Measurements from ENCODE around the gene C9orf78.

Gene C9orf78

DNA sequence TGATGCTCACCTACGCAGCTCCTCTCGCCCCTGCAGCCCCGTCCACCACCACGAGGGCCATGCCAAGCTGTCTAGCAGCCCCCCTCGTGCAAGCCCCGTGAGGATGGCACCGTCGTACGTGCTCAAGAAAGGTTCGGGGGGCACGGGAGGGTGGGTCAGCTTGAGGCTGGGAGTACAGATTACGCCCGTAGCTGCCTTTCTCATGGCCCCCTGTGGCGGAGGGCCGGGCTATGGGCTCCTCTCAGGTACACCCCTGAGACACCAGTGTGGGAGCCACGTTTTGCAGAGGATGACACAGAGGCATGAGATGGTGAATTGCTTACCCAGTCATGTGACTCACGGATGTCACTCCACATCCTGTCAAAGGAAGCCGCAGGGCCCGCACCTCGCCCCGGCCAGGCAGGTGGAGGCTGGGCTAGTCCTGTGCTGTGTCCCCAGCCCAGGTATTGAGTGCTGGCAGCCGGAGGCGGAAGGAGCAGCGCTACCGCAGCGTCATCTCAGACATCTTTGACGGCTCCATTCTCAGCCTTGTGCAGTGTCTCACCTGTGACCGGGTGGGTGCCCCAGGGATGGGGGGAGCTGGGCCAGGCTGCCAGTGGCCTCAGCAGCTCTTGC is 33.9 kb upstream of the C9orf78 start:
- no peak for DNase-seq
- in situ Hi-C loops (cut with HindIII; ENCODE audit: low pct_ligation_motif_present, low pct_unique_long_range_greater_than_20kb, low sequenced_read_pairs), result no loop called here

DNA sequence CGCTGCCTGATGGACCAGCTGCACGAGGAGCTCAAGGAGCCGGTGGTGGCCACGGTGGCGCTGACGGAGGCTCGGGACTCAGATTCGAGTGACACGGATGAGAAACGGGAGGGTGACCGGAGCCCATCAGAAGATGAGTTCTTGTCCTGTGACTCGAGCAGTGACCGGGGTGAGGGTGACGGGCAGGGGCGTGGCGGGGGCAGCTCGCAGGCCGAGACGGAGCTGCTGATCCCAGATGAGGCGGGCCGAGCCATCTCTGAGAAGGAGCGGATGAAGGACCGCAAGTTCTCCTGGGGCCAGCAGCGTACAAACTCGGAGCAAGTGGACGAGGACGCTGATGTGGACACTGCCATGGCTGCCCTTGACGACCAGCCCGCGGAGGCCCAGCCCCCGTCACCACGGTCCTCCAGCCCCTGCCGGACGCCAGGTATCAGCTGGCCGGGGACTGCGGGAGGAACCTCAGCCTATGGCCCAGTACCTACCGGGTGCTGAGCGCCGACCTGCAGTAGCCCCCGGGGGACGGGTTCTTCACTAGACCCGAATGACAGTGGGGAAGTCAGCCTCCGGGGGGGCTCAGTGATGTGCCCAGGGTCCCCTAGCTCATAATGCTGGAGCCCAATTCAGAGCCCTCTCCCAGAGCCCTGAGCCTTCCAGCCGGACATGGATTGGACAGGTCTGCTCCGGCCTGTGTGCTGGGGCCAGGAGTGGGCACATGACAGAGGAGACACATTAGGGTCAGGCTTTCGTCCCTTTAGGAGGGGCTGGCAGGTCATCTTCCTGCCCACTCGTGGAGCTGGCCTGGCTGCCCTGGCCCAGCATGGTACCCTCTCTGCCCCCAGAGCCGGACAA is 33.2 kb upstream of the C9orf78 start:
- no peak for DNase-seq
- in situ Hi-C loops (cut with HindIII; ENCODE audit: low pct_ligation_motif_present, low pct_unique_long_range_greater_than_20kb, low sequenced_read_pairs), result no loop called here

DNA sequence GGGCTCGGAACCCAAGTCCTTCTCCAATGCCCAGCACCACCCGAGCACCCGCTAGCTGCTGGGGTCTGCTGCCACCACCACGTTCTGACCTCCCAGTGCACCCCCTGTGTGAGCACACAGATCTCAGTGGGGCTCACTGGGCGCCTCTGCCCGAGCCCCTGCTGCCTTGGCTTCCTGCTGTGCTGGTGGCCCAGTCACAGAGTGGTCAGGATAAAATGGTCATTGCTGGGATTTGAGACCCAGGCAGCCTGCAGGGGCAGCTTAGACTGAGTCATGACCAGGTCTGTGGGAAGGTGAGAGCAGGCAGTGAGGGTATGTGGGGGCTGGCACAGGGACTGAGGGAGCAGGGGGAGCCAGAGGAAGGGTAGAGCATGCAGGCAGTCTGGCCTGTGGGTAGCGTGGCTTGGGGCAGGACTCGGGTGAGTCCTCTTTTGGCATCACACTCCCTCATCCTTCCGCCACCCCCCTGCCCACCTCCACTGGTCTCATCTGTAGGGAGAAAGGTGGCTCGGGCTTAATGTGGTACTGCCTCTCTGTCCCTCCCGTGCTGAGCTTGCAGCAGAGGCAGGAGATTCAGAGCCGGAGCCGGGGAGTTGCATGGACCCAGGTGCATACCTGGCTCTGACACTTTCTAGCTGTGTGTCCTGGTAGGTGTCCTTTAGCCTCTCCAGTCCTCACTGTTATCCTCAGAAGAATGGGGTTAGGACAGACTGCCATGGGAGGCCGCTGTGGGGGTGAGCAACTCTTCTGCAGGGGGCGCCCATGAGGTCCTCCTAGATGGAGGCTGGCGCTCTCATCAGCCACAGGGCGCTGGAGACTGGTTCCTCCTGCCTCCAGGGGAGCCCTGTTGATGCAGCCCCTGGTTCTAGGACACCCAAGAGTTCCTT is 32.3 kb upstream of the C9orf78 start:
- no peak for DNase-seq
- in situ Hi-C loops (cut with HindIII; ENCODE audit: low pct_ligation_motif_present, low pct_unique_long_range_greater_than_20kb, low sequenced_read_pairs), result no loop called here

DNA sequence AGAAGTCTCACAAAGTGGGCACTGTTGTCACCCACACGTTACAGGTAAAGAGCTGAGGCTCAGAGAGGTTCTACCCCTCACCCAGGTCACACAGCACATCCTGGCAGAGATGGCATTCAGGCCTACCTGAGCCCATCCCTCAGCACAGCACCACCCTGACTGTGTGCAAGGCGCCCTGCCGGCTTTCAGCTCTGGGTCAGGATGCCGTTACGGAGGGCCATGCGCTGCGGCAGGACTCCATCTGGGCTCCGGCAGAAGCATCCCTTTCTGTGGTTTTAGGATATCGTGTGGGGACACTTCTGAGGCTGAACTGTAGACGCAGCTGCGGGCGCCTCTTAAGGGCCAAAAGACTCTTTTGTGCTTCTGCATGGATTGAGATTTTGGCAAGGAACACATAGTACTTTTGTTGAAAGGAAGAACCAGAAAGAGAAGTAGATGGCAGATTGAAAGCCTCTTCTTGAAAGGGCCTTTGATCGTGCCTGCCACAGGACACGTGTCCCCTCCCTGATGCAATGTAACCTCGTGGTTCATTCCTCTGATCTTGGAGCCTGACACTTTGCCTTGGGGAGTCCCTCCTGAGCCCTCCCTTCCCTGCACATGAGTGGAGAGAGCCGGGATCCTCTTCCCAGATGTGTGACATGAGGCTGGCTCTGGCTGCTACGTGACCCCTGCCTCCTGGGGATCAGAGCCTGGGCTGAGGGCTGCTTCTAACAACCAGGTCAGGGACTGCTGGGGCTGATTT is 31.5 kb upstream of the C9orf78 start:
- in situ Hi-C loops (cut with HindIII; ENCODE audit: low pct_ligation_motif_present, low pct_unique_long_range_greater_than_20kb, low sequenced_read_pairs), result no loop called here
- no peak for DNase-seq

DNA sequence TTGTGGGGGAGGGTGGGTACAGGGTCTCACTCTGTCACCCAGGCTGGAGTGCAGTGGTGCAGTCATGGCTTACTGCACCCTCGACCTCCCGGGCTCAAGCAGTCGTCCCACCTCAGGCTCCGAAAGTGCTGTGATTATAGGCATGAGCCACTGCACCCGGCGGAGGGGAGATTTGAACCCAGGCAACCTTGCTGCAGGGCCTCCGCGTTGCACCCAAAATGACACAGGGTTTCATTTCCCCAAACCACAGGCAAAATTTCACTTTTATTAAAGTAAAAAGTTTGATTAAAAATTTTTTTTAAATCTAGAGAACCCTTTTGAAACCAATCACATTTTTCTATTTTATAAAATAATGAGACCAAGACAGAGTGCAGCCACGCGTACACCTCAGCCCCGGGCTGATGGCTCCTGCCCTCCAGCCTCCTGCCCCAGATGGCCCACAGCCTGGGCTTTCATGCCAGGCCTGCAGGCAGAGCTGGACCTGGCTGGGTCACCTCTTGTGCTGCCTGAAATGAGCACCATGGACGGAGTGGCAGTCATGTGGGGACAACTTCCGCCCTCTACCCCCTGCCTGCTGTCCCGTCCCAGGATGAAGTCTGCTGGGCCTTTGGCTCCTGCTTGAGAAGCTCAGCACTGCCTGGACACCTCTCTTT is 30.7 kb upstream of the C9orf78 start:
- in situ Hi-C loops (cut with HindIII; ENCODE audit: low pct_ligation_motif_present, low pct_unique_long_range_greater_than_20kb, low sequenced_read_pairs), result no loop called here
- DNase-seq, result no peak

DNA sequence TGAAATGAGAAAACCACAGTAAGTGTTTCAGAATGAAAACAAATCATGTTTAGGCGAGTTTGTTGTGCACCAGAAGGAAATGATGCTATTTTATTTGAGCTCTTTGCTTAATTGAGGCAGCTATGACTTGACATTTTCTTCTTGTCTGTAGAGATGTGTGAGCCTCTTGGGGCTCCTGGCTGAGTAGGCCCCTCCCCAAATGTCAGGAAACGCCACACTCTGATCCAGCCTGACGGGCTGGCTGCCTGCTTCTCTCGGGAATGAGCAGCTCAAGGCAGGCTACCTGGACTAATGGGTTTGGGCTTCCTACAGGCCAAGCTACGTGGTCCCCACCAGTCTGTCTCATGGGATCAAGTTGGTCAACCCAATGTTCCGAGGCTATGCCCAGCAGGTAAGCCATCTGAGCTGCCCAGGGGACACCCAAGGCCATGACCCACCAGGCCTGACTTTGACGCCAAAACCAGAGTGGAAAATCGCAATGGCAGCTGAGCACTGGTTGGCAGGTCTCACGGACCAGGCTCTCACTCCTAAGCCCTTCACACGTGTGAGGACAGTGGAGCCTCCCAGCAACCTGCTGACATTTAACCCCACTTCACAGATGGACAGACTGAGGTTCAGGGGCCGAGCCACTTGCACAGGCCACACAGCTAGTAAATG is 30.0 kb upstream of the C9orf78 start:
- in situ Hi-C loops (cut with HindIII; ENCODE audit: low pct_ligation_motif_present, low pct_unique_long_range_greater_than_20kb, low sequenced_read_pairs), result no loop called here
- no peak for DNase-seq

DNA sequence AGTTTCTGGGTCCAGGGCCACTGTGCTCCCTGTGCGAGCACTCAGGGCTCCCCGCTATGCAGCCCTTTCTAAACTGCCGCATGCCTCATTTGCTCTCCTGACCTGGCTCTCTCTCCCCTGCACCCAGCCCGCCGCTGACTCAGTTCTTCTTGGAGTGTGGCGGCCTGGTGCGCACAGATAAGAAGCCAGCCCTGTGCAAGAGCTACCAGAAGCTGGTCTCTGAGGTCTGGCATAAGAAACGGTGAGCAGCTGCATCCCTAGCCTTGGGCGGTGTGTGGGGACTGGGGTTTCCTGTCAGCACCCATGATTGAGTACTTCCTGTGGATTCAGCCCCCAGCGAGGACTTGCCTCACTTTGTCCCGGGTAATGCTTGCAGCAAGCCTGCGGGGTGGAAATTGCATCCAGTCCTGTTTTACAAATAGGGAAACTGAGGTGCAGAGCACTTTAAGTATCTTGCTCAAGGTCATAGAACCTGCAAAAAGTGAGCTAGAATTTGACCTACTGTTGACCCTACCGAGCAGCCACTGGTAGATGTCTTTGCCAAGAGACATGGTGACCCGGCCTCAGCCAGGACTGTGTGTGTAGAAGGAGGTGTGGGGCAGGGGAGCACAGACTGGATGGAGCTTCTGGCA is 28.1 kb upstream of the C9orf78 start:
- DNase-seq, result no peak
- in situ Hi-C loops (cut with HindIII; ENCODE audit: low pct_ligation_motif_present, low pct_unique_long_range_greater_than_20kb, low sequenced_read_pairs), result no loop called here

DNA sequence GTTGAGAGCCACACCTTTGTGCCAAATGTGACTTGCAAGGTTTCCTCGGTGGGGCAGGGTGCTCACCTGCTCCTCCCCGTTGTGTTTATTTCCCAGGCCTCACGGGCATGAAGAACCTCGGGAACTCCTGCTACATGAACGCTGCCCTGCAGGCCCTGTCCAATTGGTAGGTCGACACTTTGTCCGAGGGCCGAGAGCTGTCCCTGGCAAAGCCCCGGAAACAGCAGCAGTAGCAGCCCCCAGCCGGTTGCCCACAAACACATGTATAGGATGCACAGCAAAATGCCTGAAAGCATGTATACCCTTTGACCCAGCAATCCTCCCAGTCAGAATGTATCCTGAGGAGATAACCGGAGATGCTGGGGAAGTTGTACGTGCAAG is 26.4 kb upstream of the C9orf78 start:
- in situ Hi-C loops (cut with HindIII; ENCODE audit: low pct_ligation_motif_present, low pct_unique_long_range_greater_than_20kb, low sequenced_read_pairs), result no loop called here
- DNase-seq, result no peak

DNA sequence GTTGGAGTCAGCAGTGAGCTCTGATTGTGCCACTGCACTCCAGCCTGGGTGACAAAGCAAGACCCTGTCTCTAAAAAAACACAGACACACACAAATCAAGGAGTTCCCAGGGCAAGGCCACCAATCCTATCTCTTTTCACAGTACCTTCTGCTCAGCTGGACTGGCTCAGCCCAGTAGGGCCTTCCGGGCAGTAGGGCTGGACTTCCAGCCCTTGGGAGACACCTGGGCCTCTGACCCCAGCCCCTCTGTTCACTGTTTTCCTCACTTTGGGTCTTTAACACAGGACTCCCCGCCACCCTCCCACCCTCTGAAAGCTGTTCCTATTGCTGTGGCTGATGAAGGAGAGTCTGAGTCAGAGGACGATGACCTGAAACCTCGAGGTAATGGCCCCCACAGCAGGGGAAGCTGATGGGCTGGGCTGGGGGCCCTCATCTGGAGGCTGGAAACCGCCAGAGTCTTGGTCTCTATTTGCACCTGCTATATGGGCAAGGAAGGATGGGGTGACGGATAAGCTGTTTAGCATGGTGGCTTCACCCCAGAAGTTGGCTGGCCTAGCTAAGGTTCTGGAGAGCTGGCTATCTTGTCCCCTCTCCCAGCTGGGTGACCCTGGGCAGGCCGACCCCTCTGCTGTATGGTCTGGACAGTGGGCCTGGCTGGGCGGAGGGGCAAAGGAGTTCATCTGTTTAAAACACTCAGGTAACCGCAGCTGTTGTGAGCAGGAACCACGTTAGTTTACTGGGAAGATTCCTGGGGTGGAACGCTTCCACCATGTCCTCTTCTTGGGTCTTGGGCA is 25.8 kb upstream of the C9orf78 start:
- no peak for DNase-seq
- in situ Hi-C loops (cut with HindIII; ENCODE audit: low pct_ligation_motif_present, low pct_unique_long_range_greater_than_20kb, low sequenced_read_pairs), result no loop called here

DNA sequence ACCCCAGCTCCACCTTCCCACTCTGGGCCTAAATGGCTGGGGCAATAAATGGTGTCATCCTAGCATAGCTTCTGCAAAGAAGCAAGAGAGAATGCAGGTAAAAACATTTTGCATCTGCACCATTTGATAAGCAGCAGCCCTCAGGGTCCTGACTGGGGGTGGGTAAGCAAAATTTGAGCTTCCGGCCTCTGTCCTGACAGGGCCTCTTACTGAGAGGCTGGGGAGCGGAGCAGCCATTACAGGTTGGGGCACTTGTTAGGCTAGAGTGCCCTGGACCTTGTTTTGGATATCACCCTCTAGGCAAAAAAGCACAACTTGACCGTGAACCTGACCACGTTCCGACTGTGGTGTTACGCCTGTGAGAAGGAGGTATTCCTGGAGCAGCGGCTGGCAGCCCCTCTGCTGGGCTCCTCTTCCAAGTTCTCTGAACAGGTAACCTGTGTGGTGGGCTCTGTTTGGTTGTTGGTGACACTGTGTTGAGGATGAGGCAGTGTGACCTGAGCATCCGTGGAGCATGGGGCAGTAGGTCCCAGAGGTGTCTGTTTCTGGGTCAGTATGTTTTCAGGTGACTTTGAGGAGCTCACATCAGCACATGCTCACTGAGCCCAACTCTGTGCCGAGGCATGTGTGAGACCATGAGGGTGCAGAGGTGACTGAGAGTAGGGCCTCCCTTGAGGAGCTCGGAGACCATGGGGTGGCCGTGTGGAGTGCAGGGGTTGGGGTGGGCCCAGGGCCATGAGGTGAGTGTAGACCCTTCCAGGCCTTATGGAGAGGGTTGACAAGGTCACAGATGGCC is 23.3 kb upstream of the C9orf78 start:
- in situ Hi-C loops (cut with HindIII; ENCODE audit: low pct_ligation_motif_present, low pct_unique_long_range_greater_than_20kb, low sequenced_read_pairs), result no loop called here
- DNase-seq, result no peak

DNA sequence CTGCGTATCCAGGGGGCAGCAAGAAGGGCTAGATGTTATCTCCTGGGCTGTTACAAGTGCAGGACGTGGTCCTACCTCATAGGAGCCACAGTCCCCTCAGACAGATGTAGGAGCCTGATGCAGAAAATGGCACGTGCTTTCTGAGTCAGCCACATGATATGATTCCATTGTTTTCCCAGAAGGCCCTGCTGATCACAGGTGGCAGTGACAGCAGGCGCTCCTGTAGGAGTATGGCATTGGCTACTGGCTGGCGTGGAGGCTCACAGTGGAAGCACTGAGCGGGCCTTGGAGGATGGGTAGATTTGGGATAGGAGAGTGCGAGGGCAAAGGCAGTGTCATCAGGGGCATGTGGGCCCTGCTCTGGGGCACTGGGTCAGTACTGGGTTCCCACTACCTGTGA is 22.1 kb upstream of the C9orf78 start:
- in situ Hi-C loops (cut with HindIII; ENCODE audit: low pct_ligation_motif_present, low pct_unique_long_range_greater_than_20kb, low sequenced_read_pairs), result no loop called here
- DNase-seq, result no peak

DNA sequence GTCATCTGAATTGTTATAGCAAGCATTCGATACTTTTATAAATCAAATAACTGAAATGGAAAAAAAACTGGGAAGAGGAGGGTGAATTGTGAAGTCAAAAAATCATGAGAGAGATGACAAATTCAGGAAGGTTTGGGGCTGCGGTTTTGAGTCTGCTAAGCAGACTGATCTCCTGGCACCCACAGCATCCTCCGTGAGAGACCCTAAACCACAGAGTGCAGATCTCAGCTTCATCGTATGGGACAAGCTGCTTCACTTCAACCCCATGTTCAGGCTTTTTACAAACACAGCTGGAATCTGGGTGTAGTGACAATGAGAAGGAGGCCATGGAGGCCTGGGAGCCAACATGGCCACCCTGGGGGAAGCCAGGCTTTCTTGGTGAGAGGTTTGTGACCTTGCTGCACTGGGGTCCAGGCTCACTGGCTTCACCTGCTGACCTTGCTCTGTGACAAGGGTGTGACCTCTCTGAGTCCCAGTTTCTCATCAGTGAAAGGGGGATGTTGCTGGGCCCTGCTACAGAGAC is 19.6 kb upstream of the C9orf78 start:
- in situ Hi-C loops (cut with HindIII; ENCODE audit: low pct_ligation_motif_present, low pct_unique_long_range_greater_than_20kb, low sequenced_read_pairs), result no loop called here

DNA sequence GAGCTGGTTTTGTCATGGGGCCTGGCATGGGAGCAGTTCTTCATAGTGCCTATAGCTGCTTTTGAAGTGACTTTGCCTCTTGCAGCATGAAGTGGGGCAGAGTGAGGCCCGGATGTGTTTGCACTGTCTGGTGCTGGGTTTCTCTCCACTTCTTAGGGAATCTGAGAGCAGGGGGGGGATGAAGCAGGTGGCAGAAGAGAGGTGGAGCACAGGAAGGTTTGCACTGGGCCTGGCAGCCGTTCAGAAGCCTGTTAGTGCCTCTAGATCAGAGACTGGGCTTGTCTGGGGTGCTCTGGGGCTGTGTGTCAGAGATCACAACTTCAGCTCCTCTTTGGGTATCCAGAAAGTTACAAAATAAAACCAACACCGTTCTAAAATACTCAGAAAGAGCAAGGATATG is 18.5 kb upstream of the C9orf78 start:
- in situ Hi-C loops (cut with HindIII; ENCODE audit: low pct_ligation_motif_present, low pct_unique_long_range_greater_than_20kb, low sequenced_read_pairs), result no loop called here
- DNase-seq, result no peak

More for the DNA sequence above, 19.6 kb upstream of the C9orf78 start:
- no peak for DNase-seq

DNA sequence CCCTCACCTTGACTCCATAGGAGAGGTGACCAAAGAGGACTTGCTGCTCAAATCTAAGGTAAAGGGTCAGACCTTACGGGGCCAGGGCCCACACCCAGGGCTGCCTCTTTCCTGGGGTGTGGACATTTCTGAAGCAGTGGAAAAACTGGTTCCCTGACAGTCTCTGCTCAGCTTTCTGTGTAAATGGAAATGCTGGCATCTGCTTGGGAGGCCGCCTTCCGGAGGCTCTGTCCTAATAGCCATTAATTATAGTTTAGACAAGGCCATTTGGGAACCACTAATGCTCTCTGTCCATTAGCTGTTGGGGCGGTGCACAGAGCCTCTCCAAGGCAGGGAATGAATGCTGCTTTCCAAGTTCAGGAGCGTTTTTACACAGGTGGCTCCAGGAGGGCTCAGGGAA is 17.5 kb upstream of the C9orf78 start:
- no peak for DNase-seq
- in situ Hi-C loops (cut with HindIII; ENCODE audit: low pct_ligation_motif_present, low pct_unique_long_range_greater_than_20kb, low sequenced_read_pairs), result no loop called here

DNA sequence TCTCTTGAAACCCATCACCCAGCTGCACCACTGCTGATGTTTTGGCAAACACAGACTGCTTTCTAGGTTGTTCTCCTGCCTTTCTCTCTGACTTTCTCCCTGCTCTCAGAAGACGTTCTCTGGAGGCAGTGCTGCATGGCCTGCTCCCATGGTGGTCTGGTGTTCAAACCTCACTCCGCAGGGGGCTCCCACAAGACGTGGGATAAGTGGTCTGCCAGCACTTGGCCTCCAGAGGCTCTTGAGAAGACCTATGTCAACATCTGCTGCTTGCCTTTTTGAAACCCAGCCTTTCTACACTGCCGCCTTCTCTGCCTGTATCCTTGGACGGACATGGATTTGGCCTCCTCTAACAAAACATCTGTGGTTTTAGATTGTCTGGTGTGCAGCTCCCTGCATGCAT is 16.7 kb upstream of the C9orf78 start:
- in situ Hi-C loops (cut with HindIII; ENCODE audit: low pct_ligation_motif_present, low pct_unique_long_range_greater_than_20kb, low sequenced_read_pairs), result no loop called here
- DNase-seq, result no peak
